ENCODE measurements around the gene TNS1.

Gene TNS1

GRCh38 chr2:217979151-217979811, 23.5 kb downstream of the TNS1 start:
- no peak for DNase-seq

GRCh38 chr2:217978536-217979150, 24.2 kb downstream of the TNS1 start:
- DNase-seq, result no peak

DNA sequence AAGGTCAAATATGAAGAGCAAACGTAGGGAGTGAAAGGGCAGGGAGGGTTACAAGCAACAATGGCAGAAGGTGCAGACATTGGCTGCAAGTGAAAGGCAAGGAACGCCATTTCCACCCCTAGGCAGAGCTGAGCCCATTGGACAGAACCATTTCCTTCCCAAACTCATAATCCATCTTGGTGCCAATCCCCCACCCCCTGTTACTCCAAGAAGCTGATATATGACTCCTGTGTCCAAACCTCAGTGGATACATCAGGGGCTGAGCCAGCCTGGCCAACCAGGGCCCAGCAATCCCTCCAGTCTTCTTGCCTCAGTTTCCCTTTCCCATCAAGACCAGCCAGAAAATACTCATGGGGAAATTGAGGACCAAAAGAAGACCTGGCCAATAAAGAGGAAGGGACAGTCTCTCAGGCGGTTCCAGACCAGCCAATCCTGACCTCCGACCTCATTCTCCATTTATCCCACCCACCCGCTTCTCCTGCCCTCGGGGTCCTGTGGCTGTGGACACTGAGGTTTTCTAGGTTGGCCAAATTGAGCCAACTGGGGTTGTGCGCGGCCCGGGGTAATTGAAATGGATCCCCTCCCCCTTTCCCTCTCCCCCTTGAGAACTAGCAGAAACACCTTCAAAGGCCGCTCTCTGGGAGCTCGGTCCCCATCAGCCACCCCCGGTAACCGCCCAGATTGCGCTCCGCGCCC, 24.8 kb downstream of the TNS1 start:
- DNase-seq, result no peak

DNA sequence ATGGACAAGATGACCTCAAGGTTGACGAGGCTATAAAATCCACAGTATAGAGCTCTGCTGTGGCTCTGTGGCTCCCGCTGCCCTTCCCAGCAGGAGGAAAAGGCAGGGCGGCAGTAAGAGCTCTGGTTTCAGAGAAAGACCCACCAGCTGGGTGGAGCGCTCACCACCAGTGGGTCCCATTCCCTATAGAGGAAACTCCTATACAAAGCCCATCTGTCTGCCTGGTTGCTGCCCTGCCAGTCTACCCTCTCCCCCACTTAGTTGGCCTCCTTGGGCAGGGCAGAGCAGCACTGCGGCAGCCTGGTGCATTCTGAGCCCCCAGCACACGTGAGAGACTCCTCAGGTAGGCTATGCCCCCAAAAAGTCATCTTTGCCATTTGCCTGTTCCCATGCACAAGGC, 26.5 kb downstream of the TNS1 start:
- DNase-seq, result no peak

GRCh38 chr2:217975626-217976025, 27.2 kb downstream of the TNS1 start:
- no peak for DNase-seq

DNA sequence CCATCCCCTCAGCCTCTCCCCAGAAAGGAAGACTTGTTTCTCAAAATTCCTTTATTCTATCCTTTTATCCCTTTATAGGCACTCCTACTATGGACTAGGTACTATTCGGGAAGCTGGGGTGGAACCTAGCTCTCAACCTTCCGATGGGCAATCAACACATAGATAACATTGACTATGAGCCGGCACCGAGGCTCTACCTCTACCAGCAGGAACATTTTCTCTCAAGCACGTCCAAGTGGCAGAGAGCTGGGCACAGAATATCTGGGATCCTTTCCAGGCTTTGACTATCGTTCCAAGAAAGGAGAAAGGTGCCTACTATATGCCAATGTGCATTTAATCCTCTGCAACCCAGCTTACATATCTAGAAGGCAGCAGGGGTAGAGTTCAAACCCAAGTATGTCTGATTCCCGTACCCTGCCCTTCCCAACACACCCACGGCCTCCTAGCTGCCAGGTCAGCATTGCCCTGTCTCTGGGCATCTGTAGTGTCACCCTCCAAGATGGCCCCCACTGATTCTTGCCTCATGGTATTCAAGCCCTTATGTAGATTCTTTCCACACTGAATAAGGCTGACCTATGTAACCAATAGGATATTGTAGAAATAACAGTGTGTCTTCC, 28.3 kb downstream of the TNS1 start:
- no peak for DNase-seq

GRCh38 chr2:217973008-217973787, 29.6 kb downstream of the TNS1 start:
- no peak for DNase-seq

DNA sequence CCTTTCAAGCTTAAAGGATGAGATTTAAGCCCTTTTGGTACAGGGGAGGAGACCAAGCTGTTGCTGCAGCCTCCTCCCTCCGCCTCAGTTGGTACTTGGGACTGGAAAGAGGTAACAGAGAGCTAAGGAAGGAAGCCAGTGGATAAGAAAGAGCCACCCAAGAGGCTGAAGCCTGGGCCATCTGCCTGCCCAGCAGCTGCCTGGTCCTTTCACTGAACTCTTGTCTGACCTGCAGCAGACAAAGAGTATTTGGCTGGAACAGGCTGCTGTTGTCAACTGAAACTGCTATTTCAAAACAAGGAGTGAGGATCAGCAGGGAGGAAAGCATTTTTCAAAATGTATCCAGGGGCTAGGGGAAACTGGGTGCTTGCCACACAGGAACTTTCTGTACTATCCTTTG, 30.3 kb downstream of the TNS1 start:
- DNase-seq, result no peak

- DNase-seq, result no peak
Measured at GRCh38 chr2:217972037-217972436, 30.8 kb downstream of the TNS1 start.

- no peak for DNase-seq
Measured at GRCh38 chr2:217971166-217971565, 31.6 kb downstream of the TNS1 start.

DNA sequence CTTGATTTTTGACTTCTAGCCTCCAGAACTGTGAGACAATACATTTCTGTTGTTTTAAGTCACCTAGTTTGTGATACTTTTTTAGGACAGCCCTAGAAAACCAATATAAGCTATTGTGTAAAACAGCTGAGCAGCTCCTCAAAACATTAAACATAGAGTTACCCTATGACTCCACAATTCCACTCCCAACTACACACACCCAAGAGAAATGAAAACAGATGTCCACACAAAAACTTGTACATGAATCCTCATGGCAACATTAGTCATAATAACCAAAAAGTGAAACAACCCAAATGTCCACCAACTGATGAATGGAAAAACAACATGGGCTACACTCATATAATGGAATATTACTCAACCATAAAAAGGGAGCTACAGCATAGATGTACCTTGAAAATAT, 32.6 kb downstream of the TNS1 start:
- no peak for DNase-seq

DNA sequence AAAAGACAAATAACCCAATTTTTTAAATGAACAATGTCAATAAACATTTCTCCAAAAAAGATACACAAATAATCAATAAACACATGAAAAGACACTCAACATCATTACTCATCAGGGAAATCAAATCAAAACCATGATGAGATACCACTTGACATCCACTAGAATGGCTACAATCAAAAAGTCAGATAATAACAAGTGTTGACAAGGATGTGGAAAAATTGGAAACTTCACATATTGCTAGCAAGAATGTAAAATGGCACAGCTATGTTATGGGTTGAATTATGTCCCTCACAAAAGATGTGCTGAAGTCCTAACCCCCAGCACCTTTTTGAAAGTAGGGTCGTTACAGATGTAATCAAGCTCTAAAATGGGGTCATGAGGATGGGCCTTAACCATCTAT, 33.2 kb downstream of the TNS1 start:
- DNase-seq, result no peak

- no peak for DNase-seq
Measured at GRCh38 chr2:217968023-217968422, 34.8 kb downstream of the TNS1 start.

DNA sequence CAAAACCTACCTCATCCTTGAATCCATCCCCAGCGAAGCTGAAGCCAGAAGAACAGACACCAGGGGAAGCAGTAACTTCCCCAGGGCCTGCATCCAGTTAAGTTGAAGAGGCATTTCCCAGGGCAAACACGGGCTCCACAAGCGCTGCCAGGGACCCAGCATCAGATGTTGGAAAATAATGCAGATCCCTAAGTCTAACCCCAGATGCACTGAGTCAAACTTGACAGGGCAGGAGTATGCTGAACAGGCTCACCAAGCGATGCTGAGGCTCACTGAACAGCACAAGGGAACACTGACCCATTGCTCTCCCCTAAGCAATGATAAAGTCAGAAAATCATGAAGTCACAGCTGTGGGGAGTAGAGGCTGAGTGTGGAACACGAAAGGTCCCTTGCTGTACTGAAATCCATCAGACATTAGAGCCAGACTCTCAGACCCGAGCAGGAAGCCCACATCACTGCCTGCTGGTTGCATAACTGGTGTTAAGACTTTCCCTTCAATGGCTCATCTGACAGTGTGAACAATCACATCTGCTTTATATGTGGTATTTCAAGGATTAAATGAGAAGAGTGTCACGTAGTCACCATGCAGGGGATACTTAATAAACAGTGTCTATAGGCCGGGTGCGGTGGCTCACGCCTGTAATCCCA, 36.2 kb downstream of the TNS1 start:
- no peak for DNase-seq

DNA sequence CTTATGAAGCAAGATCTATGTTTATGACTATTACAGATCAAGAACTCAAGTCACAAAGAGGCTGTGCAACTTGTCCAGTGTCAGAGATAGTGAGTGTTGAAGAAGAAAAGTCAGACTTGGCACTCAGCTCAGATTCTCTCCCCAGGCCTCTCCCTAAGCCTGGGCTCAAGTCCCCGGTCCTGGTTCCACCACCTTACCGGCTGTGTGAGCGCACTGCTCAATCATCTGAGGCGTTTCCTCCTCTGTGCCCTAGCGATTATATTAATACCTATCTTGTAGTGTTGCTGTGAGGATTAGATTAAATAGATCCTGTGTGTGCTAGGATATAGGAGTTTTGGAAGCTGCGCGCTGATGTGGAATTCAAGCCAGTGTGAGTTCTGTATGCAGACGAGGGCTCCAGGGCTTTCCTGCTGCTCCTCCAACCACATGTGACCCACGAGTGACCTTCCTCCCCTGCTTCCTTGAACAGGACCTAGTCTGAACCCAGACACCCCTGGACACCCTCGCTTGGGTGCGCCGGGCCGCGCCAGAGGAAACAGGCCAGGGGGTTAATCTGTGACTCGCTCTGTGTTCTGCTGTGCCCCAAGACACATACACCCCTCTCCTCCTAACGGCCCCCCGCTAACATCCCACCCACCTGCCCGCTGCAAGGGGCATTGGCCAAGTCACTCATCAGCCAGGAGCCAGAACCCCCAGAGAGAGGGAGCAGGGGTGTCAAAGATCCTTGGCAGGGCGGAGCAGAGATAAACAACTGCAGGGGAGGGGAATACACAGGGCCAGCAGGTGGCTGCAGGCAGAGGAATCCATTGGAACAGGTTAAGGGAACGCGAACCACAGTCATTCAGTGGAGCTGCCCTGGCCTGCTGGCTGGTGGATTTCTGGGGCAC, 38.3 kb downstream of the TNS1 start:
- no peak for DNase-seq

- no peak for DNase-seq
Measured at GRCh38 chr2:217960351-217960750, 42.4 kb downstream of the TNS1 start.

DNA sequence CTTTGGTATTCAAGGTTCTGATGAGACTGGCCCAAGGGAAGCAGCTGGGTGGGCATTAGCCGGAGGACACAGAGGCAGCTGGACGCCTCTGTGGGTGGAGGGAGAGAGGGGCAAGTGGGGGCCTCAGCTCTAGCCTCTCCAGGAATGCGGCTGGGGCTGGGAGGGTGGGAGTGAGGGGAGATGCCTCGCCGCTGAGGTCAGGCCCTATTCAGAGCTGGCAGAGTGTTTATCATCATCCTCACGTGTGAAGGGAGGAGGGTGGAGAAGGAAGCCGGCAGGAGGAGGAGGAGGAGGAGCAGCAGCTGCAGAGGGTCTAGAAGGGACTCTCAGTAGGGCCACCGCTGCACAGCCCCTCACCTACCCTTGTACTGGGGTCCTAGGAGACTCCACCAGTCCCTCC, 43.1 kb downstream of the TNS1 start:
- no peak for DNase-seq

GRCh38 chr2:217958884-217959225, 43.9 kb downstream of the TNS1 start:
- no peak for DNase-seq

GRCh38 chr2:217958206-217958883, 44.5 kb downstream of the TNS1 start:
- DNase-seq, result no peak

DNA sequence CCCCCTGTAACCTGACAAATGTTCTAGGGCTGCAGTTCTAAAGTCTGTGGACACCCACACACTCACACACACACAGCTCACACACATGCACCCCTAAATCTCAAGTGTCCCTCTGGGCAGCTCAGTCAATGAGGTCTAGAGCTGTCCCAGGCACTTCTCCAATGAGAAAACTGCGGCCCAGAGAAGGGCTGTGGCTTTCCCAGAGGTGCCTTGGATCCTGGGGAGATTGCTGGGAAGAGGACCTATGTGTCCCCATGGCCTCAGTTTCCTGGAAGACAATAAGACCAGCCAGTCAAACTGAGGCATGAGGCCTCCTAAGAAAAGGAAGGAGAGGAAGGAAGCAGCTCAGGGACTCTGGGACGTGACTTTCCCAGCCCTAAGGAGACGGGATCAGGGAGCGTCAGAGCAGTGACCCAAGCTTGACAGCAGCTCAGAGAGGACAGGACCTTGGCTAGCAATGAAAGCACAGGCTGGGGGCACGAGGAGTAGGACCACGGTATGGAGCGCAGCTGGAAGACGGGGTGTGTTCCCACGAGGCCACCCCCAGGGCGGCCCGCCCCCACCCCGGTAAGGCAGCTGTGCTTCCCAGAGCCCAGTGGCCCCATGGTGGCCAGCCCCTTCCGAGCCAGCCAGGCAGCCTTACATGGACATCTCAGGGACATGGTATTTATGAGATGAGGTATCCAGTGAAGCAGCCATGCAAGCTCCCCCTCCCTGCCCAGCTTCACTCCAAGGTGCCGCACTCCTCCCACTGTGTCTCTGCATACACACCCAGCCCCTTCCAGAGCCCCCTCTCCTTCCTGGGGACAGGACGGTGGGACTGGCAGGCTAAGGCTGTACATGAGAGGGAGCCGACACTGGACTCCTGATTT, 46.0 kb downstream of the TNS1 start:
- DNase-seq, result no peak

Data from RPMI8226 (cell line).